Caco-2 (cell line): Measurements from ENCODE around the gene CFAP97. TPM values are rescaled to one million over a fixed set of nuclear protein-coding genes. Genes with fewer than 3 reads are reported as not detected.

Experiments
- BruUV-seq: library from RNA; stranded (reverse); fragments of 400-500 nt; replicated peaks from 2 replicates; lab custom pipeline; 2021; lab: Mats Ljungman, UMichigan
- CTCF ChIA-PET: fragments of 300-600 bp; sonication (Branson Sonifier 250); formaldehyde crosslinking; loops from one replicate; lab custom pipeline; 2022; ENCODE audit warnings: antibody characterized with exemption; lab: Charles Lee
- POLR2A ChIA-PET: fragments of 300-600 bp; sonication (Branson Sonifier 250); formaldehyde crosslinking; loops from one replicate; lab custom pipeline; 2022; ENCODE audit warnings: antibody characterized with exemption; lab: Charles Lee
- DNase-seq, 2 experiments: peaks; one replicate each; pipeline versions ENCODE4 v3.0.0 to v3.0.0-alpha.2; 2020 to 2022
- H3K27me3 ChIP-seq: replicated peaks from 2 replicates; pipeline ENCODE4 v1.6.0; 2011; ENCODE audit warnings: low read length; ENCODE audit not compliant: control insufficient read depth, insufficient read depth
- H3K36me3 ChIP-seq: 2 replicates; pipeline ENCODE4 v1.5.1; 2011; ENCODE audit warnings: low read length; ENCODE audit not compliant: control insufficient read depth, insufficient read depth
- H3K4me1 ChIP-seq: fragments of 250-450 bp; sonication (Bioruptor Pico); 2 replicates; pipeline ENCODE4 v1.5.1; 2020; ENCODE audit warnings: mild to moderate bottlenecking
- H3K4me3 ChIP-seq: 2 replicates; pipeline ENCODE4 v1.5.1; 2011; ENCODE audit warnings: low read depth, mild to moderate bottlenecking, control low read depth, low read length
- H3K9me3 ChIP-seq: fragments of 250-450 bp; sonication (Bioruptor Pico); 2 replicates; pipeline ENCODE4 v1.5.1; 2020; ENCODE audit warnings: mild to moderate bottlenecking, moderate library complexity
- H3K27ac Mint-ChIP-seq: one replicate; pipeline ENCODE4 v1.8.0; 2022; ENCODE audit warnings: mixed read lengths; ENCODE audit not compliant: unreplicated experiment
- H3K27me3 Mint-ChIP-seq: one replicate; pipeline ENCODE4 v1.8.0; 2022; ENCODE audit warnings: mixed read lengths; ENCODE audit not compliant: insufficient read depth, unreplicated experiment
- H3K36me3 Mint-ChIP-seq: one replicate; pipeline ENCODE4 v1.8.0; 2022; ENCODE audit warnings: mild to moderate bottlenecking, mixed read lengths; ENCODE audit not compliant: insufficient read depth, unreplicated experiment
- H3K4me1 Mint-ChIP-seq: one replicate; pipeline ENCODE4 v1.8.0; 2022; ENCODE audit warnings: low read depth, mixed read lengths; ENCODE audit not compliant: unreplicated experiment
- H3K4me3 Mint-ChIP-seq: one replicate; pipeline ENCODE4 v1.8.0; 2022; ENCODE audit warnings: mild to moderate bottlenecking, moderate library complexity, mixed read lengths; ENCODE audit not compliant: unreplicated experiment
- H3K9me3 Mint-ChIP-seq: one replicate; pipeline ENCODE4 v1.8.0; 2022; ENCODE audit warnings: mixed read lengths; ENCODE audit not compliant: unreplicated experiment
- intact Hi-C: fragments of 100-400 bp; cut with micrococcal nuclease; formaldehyde crosslinking; loops from one replicate; pipeline ENCODE4 v1.10.0; 2022; ENCODE audit not compliant: unreplicated experiment
- total RNA-seq: library from RNA; stranded (reverse); gene quantifications from 2 replicates; pipeline ENCODE4 v1.2.3, GENCODE V29; 2022
- TF ChIP-seq, protein P1 (sequence below), 2 experiments: fragments of 200-600 bp in 1 of 2; IDR thresholded peaks; 1 replicate in 1 of 2; 2 replicates in 1 of 2; pipeline versions ENCODE4 v1.5.1 to v1.8.0; 2011 to 2022; ENCODE audit warnings: antibody characterized with exemption in 1 of 2, control low read depth in 1 of 2, inconsistent platforms in 1 of 2, low read depth in 1 of 2, low read length in 1 of 2, mild to moderate bottlenecking in 1 of 2, moderate library complexity in 1 of 2; ENCODE audit not compliant: insufficient read depth in 1 of 2, severe bottlenecking in 1 of 2, unreplicated experiment in 1 of 2

Gene CFAP97
- total RNA-seq, 1 experiment from 2014 or later: 20.3 TPM

DNA sequence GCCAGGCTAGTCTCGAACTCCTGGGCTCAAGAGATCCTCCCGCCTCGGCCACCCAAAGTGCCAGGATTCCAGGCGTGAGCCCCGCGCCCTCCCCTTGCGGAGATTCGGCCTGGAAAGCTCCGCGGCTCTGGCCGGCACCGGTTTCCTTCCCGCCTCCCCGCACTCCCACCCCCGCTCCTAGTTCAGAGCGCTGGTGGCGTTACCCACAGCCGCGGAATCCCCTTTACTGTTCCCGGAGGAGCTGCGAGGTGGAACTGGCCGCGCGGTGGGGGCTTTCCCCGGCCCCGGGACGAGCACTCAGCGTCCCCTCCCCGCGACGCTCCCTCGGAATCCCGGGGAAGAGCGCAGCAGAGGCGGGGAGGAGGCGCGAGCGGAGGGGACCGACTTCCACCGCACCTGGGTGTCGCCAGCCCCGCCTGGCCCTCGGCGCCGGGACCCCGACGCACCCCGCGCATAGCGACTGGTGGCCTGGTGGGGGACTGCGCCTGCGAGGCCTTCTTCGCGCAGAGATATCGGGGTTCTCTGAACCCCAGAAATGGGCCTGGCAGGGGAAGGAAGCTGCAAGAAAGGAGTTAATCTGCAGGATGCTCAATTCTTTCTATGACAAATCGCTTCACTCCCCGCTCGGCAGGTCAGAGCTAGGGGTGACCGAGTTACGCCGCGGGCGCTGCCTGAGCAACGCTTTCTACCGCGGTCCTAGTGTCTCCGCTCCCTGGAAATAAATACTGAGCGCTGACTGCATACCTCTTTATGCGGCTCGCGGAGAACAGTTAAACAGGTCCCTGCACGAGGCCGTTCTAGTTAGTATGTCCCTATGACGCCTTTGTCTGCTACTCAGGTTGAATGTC lies 75.3 kb downstream of the CFAP97 start:
- Mint-ChIP-seq H3K4me3 (peak overlapping the region; percentile 77), H3K27ac (no peak overlapping the region), H3K4me1 (no peaks in the 10 kb centered on the region), H3K36me3 (no peaks in the 10 kb centered on the region), H3K9me3 (no peaks in the 10 kb centered on the region), H3K27me3 (peaks cover 5% of the 10 kb centered on the region)
- POLR2A ChIA-PET: no interaction called here
- no peaks in the 10 kb centered on the region for H3K4me1 ChIP-seq
- CTCF ChIA-PET: no interaction called here
- no peaks in the 10 kb centered on the region for H3K36me3 ChIP-seq
- H3K27me3 ChIP-seq: no peaks in the 10 kb centered on the region
- BruUV-seq: no TSS peak
- DNase-seq: peak in 1 of 2 experiments; percentile 36
- H3K4me3 ChIP-seq: peak overlapping the region; percentile 42
- TF ChIP-seq, protein P1, sequence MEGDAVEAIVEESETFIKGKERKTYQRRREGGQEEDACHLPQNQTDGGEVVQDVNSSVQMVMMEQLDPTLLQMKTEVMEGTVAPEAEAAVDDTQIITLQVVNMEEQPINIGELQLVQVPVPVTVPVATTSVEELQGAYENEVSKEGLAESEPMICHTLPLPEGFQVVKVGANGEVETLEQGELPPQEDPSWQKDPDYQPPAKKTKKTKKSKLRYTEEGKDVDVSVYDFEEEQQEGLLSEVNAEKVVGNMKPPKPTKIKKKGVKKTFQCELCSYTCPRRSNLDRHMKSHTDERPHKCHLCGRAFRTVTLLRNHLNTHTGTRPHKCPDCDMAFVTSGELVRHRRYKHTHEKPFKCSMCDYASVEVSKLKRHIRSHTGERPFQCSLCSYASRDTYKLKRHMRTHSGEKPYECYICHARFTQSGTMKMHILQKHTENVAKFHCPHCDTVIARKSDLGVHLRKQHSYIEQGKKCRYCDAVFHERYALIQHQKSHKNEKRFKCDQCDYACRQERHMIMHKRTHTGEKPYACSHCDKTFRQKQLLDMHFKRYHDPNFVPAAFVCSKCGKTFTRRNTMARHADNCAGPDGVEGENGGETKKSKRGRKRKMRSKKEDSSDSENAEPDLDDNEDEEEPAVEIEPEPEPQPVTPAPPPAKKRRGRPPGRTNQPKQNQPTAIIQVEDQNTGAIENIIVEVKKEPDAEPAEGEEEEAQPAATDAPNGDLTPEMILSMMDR (IDR thresholded peaks at IDR 0.05; ENCODE audit: insufficient read depth in 1 of 2, low read depth in 1 of 2, low read length in 1 of 2, severe bottlenecking in 1 of 2, unreplicated experiment in 1 of 2): no peak
- H3K9me3 ChIP-seq: no peaks in the 10 kb centered on the region
- intact Hi-C loops: no loop called here

DNA sequence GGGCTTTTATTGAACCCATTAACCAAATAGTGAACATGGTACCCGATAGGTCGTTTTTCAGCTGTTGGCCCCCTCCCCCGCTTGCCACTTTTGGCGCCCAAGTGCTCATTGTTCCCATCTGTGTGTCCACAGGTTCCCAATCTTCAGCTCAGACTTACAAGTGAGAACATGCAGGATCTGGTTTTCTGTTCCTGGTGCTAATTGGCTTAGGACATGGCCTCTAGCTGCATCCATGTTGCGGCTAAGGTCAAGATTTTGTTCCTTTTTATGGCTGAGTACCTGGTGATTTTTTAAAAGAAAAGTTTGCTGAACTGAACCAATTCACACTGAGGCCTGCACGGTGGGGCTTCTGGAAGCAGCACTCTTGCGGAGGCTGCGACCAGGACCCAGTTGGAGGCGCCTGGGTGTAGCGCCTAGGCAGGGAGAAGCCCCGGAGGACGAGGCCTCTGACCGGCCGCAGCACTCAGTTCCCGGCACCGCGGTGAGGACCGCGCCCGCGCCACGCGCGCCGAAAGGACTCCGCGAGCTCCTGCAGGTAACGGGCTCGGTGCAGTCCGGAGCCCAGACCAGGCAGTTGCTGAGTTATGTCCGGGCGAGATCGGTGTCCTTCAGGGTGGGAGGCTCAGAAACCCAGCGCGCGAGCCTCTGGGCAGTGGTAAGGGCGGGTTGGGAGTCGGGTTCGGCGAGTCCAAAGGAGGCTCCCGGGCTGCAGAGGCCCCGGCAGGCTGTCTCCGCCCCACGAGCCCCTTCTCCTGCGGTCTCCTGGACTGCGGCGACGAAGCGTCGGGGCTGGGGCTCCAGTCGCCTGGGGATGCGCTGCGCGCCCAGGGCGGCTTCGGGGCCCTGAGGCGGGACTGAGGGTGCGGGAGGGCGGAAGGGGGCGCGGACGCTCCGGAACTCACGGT lies 76.5 kb downstream of the CFAP97 start:
- no peaks in the 10 kb centered on the region for H3K27me3 ChIP-seq
- DNase-seq: peak in 1 of 2 experiments; percentile 28
- H3K4me1 Mint-ChIP-seq: no peaks in the 10 kb centered on the region
- ChIA-PET CTCF (no interaction called here), POLR2A (no interaction called here)
- H3K9me3 ChIP-seq: no peaks in the 10 kb centered on the region
- peak overlapping the region; percentile 42 for H3K4me3 ChIP-seq
- no TSS peak for BruUV-seq
- H3K36me3 Mint-ChIP-seq: no peaks in the 10 kb centered on the region
- H3K27me3 Mint-ChIP-seq: peaks cover 5% of the 10 kb centered on the region
- no peaks in the 10 kb centered on the region; the same call in 1 of the 2 replicates for H3K4me1 ChIP-seq
- H3K36me3 ChIP-seq: no peaks in the 10 kb centered on the region
- H3K27ac Mint-ChIP-seq: no peak overlapping the region
- TF ChIP-seq, protein P1 (IDR thresholded peaks at IDR 0.05; ENCODE audit: insufficient read depth in 1 of 2, low read depth in 1 of 2, low read length in 1 of 2, severe bottlenecking in 1 of 2, unreplicated experiment in 1 of 2): no peak
- no peaks in the 10 kb centered on the region for H3K9me3 Mint-ChIP-seq
- intact Hi-C loops: no loop called here
- H3K4me3 Mint-ChIP-seq: peak overlapping the region; percentile 77

DNA sequence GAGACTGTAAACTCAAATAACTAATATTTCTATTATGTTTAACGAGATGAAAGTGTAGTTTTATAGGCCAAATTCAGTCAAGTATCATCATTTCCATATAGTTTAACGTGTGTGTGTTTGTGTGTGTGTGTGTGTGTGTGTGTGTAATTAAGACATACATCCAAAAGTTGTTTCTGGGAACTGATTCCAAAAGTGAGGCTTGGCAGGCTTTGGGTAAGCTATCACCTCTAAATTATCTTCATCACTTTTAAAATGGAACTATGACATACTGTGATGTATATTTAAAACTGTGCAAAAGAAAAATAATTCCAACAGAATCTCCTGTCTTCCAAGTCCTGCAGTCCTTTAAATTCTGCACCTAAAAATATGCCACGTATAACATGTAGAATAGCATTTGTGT lies 79.8 kb downstream of the CFAP97 start:
- H3K9me3 Mint-ChIP-seq: no peaks in the 10 kb centered on the region
- Histone ChIP-seq H3K27me3 (no peaks in the 10 kb centered on the region), H3K4me1 (no peaks in the 10 kb centered on the region; the same call in 1 of the 2 replicates), H3K36me3 (no peaks in the 10 kb centered on the region), H3K4me3 (no peak overlapping the region), H3K9me3 (no peaks in the 10 kb centered on the region)
- CTCF ChIA-PET: no interaction called here
- H3K27me3 Mint-ChIP-seq: peaks cover 5% of the 10 kb centered on the region
- POLR2A ChIA-PET: no interaction called here
- TF ChIP-seq, protein P1 (IDR thresholded peaks at IDR 0.05; ENCODE audit: insufficient read depth in 1 of 2, low read depth in 1 of 2, low read length in 1 of 2, severe bottlenecking in 1 of 2, unreplicated experiment in 1 of 2): no peak
- BruUV-seq: no TSS peak
- no peak overlapping the region for H3K27ac Mint-ChIP-seq
- intact Hi-C loops: no loop called here
- H3K4me3 Mint-ChIP-seq: no peak overlapping the region
- no peak for DNase-seq
- no peaks in the 10 kb centered on the region for H3K4me1 Mint-ChIP-seq
- H3K36me3 Mint-ChIP-seq: no peaks in the 10 kb centered on the region
